ENCODE measurements around the gene C6orf47. TPM values are rescaled to one million over a fixed set of nuclear protein-coding genes. Genes with fewer than 3 reads are reported as not detected.

C6orf47 gene
- total and polyA plus RNA-seq, 9 donors = 13.7 to 18.9 (median 14.8) TPM

DNA sequence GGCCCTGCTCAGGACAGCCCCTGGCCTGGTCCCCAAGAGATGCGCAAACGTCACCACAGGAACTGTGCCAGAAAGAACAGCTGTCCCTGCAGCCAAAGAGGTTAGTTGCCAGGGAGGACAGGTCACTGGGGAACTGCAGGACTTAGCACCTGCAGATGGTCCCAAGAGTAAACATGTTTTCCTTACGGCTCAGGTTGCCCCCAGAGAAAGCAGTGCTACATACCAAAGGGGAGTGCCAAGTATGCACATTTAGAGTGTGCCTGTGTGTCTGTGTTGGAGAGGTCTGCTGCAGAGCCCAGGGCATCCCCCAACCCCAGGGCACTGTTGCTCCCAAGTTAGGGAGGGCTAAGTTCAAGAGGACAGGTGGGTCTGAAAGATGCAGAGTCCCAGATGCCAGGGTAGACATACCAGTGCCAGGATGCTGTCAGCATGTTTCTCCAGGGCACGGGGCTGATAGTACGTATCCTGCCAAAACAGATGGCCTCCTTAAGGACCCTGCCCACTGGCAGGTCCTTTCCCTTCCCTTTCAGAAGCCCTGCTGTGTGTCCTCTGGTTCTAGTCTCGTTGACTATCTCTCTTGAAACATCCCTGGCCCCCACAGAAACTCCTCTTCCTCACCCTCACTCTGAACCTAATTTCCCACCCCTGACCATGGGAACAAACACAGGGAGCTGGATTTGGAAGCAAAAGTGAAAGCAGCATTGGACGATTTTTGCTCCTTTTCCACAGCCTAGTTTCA, 41.3 kb upstream of the C6orf47 start:
- H3K9me3 ChIP-seq (replicated peaks; ENCODE audit: control insufficient read depth, low read depth, low read length) = no peaks in the 10 kb centered on the region
- 13% methylated on average over 5 of the region's 7 CpGs for WGBS (ENCODE audit: insufficient coverage)
- H3K27ac ChIP-seq (ENCODE audit: low read length) = peak overlapping the region; percentile 96
- peak; percentile 89 for DNase-seq
- H3K4me1 ChIP-seq (ENCODE audit: control insufficient read depth, insufficient read depth, low read length) = peaks cover 20% of the 10 kb centered on the region
- H3K4me3 ChIP-seq (ENCODE audit: low read length) = peak overlapping the region; percentile 59
- peaks cover 29% of the 10 kb centered on the region for H3K36me3 ChIP-seq (ENCODE audit: control insufficient read depth, insufficient read depth, low read length)
- no peaks in the 10 kb centered on the region for H3K27me3 ChIP-seq (ENCODE audit: control insufficient read depth, insufficient read depth, low read length)

DNA sequence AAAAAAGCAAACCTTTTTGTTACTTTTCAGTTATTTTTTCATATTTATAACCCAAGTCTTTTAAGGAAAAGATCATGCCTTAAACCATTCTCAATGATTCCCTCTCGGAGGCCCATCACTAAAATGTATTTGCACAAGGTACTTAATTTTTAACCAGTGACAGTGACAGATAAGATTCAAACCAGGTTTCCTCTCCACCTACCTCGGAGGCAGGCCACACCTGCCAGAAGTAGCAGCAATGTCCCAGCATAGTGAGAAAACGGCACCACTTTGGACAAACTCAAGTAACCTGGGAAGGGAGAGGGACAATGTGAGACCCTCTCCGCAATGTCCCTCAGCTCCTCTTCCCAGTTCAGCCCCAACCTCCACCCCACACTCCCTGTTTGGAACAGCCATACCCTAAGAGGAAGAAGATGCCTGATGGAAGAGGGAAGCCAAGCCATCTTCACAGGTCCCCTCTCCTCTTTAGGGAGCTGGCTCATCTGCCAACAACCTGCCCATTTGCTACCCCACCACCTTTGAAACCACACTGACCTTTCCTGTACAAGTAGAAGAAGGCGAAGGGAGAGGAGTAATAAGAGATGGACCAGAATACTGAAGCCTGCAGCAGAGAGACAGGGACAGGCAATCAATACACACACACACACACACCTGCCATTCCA, 40.3 kb upstream of the C6orf47 start:
- 89% methylated on average over 1 of the region's 5 CpGs for WGBS (ENCODE audit: insufficient coverage)
- Histone ChIP-seq H3K27ac (ENCODE audit: low read length) (peak overlapping the region; percentile 96), H3K4me3 (ENCODE audit: low read length) (no peak overlapping the region), H3K4me1 (ENCODE audit: control insufficient read depth, insufficient read depth, low read length) (peaks cover 20% of the 10 kb centered on the region), H3K9me3 (replicated peaks; ENCODE audit: control insufficient read depth, low read depth, low read length) (no peaks in the 10 kb centered on the region), H3K27me3 (ENCODE audit: control insufficient read depth, insufficient read depth, low read length) (no peaks in the 10 kb centered on the region), H3K36me3 (ENCODE audit: control insufficient read depth, insufficient read depth, low read length) (peaks cover 36% of the 10 kb centered on the region)
- DNase-seq = no peak

DNA sequence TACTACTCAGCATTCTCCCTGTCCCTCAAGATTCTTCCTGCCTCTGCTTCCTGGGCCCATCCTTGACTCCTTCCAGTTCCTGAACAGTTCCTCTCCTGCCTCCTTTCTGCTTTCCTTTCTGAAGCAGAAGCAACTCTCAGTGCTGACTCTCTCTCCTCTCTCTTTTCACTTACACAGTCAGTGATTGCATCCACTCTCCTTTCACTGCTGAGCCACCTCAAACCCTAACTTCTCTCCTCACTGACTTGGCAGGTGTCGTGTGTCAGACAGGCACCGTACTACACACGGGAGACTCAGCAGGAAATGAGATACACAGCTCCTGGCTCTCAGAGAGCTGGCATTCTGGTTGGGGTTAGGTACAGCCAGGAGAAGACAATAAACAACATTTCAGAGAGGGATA, 37.0 kb upstream of the C6orf47 start:
- H3K27ac ChIP-seq (ENCODE audit: low read length) = no peak overlapping the region
- peaks cover 59% of the 10 kb centered on the region for H3K36me3 ChIP-seq (ENCODE audit: control insufficient read depth, insufficient read depth, low read length)
- H3K4me3 ChIP-seq (ENCODE audit: low read length) = no peak overlapping the region
- DNase-seq = no peak
- peaks cover 15% of the 10 kb centered on the region for H3K4me1 ChIP-seq (ENCODE audit: control insufficient read depth, insufficient read depth, low read length)
- WGBS (ENCODE audit: insufficient coverage) = no CpG with 5 or more reads among the region's 3 CpGs
- H3K27me3 ChIP-seq (ENCODE audit: control insufficient read depth, insufficient read depth, low read length) = no peaks in the 10 kb centered on the region
- no peaks in the 10 kb centered on the region for H3K9me3 ChIP-seq (replicated peaks; ENCODE audit: control insufficient read depth, low read depth, low read length)

DNA sequence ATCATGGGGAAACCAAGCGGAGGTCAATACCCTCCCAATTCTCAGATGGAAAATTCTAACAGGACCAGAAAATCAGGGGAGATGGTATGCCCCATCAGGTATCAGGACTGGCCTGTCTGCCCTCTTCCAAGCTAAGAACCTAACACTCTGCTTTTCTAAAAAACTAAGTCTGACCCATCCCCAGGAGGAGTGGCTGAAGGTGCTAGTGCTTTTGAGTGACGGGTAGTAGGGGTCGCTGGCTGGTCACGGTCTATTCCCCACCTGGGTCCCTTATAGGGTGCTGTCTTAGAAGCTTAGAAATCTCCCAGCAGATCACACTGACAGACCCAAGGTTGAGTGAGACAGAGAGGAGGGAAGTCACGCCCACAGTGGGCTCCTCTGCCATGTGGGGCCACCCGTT, 33.0 kb upstream of the C6orf47 start:
- 83% methylated on average over 2 of the region's 6 CpGs for WGBS (ENCODE audit: insufficient coverage)
- Histone ChIP-seq H3K27ac (ENCODE audit: low read length) (no peak overlapping the region), H3K4me1 (ENCODE audit: control insufficient read depth, insufficient read depth, low read length) (no peaks in the 10 kb centered on the region), H3K4me3 (ENCODE audit: low read length) (no peak overlapping the region), H3K36me3 (ENCODE audit: control insufficient read depth, insufficient read depth, low read length) (peaks cover 75% of the 10 kb centered on the region), H3K9me3 (replicated peaks; ENCODE audit: control insufficient read depth, low read depth, low read length) (no peaks in the 10 kb centered on the region), H3K27me3 (ENCODE audit: control insufficient read depth, insufficient read depth, low read length) (no peaks in the 10 kb centered on the region)
- DNase-seq = no peak

DNA sequence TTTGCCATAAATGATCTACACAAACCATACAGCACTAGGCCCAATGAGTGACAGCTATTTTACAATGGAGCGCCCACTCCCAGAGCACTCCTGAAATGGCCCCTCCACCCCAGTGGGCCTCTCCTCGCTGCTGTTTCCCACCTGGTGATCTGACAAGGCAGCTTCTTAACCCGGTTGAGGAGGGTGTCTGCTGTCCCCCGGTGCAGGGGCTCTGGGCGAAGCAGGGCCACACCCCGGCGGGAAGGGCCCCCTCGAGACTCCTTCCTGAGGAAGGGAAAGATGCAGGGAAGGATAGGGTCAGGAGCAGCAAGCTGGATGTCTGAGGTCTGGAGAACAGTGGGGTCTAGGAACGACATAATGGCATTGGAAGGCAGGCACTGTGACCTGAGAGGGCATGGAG, 32.3 kb upstream of the C6orf47 start:
- WGBS (ENCODE audit: insufficient coverage) = 97% methylated on average over 8 of the region's 9 CpGs
- DNase-seq = no peak
- H3K36me3 ChIP-seq (ENCODE audit: control insufficient read depth, insufficient read depth, low read length) = peaks cover 81% of the 10 kb centered on the region
- H3K4me3 ChIP-seq (ENCODE audit: low read length) = no peak overlapping the region
- H3K9me3 ChIP-seq (replicated peaks; ENCODE audit: control insufficient read depth, low read depth, low read length) = no peaks in the 10 kb centered on the region
- H3K4me1 ChIP-seq (ENCODE audit: control insufficient read depth, insufficient read depth, low read length) = no peaks in the 10 kb centered on the region
- H3K27me3 ChIP-seq (ENCODE audit: control insufficient read depth, insufficient read depth, low read length) = no peaks in the 10 kb centered on the region
- no peak overlapping the region for H3K27ac ChIP-seq (ENCODE audit: low read length)

DNA sequence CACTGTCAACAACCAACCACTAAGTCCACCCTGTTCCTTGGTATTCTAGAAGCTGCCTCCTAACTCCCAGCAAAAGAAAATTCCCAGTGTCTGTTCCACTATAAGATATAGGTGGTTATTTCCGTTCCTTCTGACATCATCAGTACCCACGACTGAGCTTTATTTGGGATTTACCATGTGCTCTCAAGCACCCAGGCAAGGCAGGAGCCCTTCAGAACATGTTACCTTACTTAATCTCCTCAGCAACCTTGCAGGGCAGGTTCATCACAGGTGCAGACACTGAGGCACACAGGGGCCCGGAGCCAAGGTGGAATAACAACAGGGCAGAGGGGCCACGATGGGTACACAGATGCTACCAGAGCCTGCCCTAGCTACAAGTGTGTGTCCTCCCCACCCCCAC, 31.8 kb upstream of the C6orf47 start:
- H3K9me3 ChIP-seq (replicated peaks; ENCODE audit: control insufficient read depth, low read depth, low read length) = no peaks in the 10 kb centered on the region
- H3K27ac ChIP-seq (ENCODE audit: low read length) = no peak overlapping the region
- H3K36me3 ChIP-seq (ENCODE audit: control insufficient read depth, insufficient read depth, low read length) = peaks cover 82% of the 10 kb centered on the region
- DNase-seq = no peak
- 81% methylated on average over 2 of the region's 4 CpGs for WGBS (ENCODE audit: insufficient coverage)
- H3K27me3 ChIP-seq (ENCODE audit: control insufficient read depth, insufficient read depth, low read length) = no peaks in the 10 kb centered on the region
- H3K4me1 ChIP-seq (ENCODE audit: control insufficient read depth, insufficient read depth, low read length) = no peaks in the 10 kb centered on the region
- no peak overlapping the region for H3K4me3 ChIP-seq (ENCODE audit: low read length)

DNA sequence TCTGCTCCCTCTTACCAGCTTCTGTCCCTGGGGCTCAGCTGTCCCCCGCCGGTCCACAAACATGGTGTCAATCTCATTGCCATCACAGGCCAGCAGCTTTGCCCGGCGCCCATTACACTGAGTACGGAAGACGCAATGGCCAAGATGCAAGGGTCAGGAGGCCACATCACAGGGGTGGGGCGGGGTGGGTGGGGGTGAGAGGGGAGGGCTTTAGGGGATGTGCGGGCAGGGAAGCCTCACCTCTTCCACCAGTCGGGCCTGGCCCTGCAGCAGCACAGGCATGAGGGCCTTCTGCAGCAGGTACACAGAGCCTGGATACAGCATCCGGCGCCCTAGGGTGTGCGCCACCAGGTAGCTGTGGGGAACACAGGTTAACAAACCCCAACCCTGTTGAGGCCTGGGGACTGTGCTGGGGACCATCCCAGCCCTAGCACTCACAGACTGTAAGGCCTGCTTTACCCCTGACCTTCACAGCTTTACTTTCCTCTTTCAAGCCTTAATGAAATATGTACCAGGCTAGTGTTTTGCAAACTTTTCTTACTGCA, 31.1 kb upstream of the C6orf47 start:
- H3K4me1 ChIP-seq (ENCODE audit: control insufficient read depth, insufficient read depth, low read length) = no peaks in the 10 kb centered on the region
- WGBS (ENCODE audit: insufficient coverage) = 95% methylated on average over 8 of the region's 12 CpGs
- no peaks in the 10 kb centered on the region for H3K27me3 ChIP-seq (ENCODE audit: control insufficient read depth, insufficient read depth, low read length)
- DNase-seq = no peak
- no peaks in the 10 kb centered on the region for H3K9me3 ChIP-seq (replicated peaks; ENCODE audit: control insufficient read depth, low read depth, low read length)
- peaks cover 83% of the 10 kb centered on the region for H3K36me3 ChIP-seq (ENCODE audit: control insufficient read depth, insufficient read depth, low read length)
- H3K27ac ChIP-seq (ENCODE audit: low read length) = no peak overlapping the region
- no peak overlapping the region for H3K4me3 ChIP-seq (ENCODE audit: low read length)

DNA sequence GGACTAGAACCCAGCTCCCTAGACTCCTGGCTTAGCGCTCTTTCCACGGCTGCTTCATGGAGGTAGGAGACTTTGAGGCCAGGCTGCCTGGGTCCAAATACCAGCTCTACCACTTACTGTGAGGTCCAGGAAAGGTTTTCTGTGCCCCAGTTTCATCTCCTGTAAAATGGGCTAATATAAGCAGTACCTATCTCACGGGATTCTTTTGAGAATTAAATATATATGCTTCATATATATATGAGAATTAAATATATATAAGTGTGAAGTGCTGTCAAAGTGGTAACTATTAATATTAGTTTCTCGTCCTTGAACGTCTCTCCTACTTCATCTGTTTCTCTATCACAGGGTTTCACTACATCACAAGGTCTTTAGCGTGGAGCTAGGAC, 30.5 kb upstream of the C6orf47 start:
- no peak overlapping the region for H3K27ac ChIP-seq (ENCODE audit: low read length)
- peaks cover 85% of the 10 kb centered on the region for H3K36me3 ChIP-seq (ENCODE audit: control insufficient read depth, insufficient read depth, low read length)
- no peaks in the 10 kb centered on the region for H3K27me3 ChIP-seq (ENCODE audit: control insufficient read depth, insufficient read depth, low read length)
- no peak for DNase-seq
- no peaks in the 10 kb centered on the region for H3K9me3 ChIP-seq (replicated peaks; ENCODE audit: control insufficient read depth, low read depth, low read length)
- H3K4me1 ChIP-seq (ENCODE audit: control insufficient read depth, insufficient read depth, low read length) = no peaks in the 10 kb centered on the region
- H3K4me3 ChIP-seq (ENCODE audit: low read length) = no peak overlapping the region
- 73% methylated on average over 2 of the region's 6 CpGs for WGBS (ENCODE audit: insufficient coverage)

DNA sequence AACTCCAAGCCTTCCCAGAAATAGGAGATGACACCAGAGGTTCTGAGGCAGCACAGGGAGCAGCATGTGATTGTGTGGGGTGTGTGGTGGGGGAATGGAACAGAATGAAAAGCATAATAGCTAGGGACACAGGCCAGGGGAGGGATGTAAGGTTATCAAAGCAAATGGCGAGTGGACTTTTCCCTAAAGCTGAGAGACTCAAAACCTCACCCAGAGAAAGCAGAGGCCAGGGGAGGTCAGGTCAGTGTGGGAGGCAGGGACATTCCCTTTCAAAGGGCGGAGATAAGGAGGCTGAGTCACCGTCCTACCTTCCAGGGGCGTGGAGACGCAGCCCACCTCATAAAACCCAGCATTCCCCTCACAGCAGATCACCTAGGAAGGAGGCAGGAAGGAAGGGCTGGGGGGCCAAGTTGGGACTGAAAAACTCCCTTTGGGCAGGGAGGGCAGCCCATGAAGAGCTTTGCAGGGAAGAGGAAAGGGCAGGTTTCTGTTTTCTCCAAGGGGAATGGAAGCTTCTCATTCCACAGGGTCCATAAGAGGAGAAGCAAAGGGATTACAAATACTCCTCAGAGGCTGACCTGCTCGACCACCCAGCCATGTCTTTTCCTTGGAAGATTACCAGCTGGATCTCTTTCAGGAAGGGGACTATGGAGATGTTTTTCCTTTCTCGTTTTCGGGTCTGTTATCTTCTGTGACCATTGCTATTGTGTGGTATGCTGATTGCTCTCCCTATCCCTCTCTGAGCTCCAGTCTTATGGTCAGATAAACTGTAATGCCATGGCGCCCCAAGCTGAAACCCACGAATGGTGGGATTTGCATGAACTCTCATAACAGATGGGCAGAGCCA, 29.9 kb upstream of the C6orf47 start:
- Histone ChIP-seq H3K9me3 (replicated peaks; ENCODE audit: control insufficient read depth, low read depth, low read length) (no peaks in the 10 kb centered on the region), H3K27me3 (ENCODE audit: control insufficient read depth, insufficient read depth, low read length) (no peaks in the 10 kb centered on the region)
- no CpG with 5 or more reads among the region's 10 CpGs for WGBS (ENCODE audit: insufficient coverage)

More for the DNA sequence above, 29.9 kb upstream of the C6orf47 start:
- no peak overlapping the region for H3K27ac ChIP-seq (ENCODE audit: low read length)
- no peak overlapping the region for H3K4me3 ChIP-seq (ENCODE audit: low read length)
- H3K36me3 ChIP-seq (ENCODE audit: control insufficient read depth, insufficient read depth, low read length) = peaks cover 90% of the 10 kb centered on the region
- no peak for DNase-seq
- no peaks in the 10 kb centered on the region for H3K4me1 ChIP-seq (ENCODE audit: control insufficient read depth, insufficient read depth, low read length)
